ENCODE data around the gene WIPF3.

The WIPF3 gene

DNA sequence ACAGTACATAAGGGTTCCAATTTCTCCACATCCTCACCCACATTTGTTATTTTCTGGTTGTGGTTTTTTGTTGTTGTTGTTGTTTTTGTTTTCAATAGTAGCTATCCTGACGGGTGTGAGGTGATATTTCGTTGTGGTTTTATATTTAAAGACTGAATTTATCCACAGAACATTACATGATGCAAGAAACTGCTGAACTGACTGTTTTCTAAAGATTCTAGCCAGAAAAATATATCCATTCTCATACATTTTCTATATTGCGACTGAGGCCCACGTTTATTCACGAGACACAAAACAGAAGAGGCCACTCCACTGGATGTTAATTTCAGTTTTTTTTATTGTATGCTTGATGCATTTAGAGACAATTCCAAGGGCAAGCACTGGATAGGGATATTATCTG, 113.5 kb downstream of the WIPF3 start:
- no peak for DNase-seq

DNA sequence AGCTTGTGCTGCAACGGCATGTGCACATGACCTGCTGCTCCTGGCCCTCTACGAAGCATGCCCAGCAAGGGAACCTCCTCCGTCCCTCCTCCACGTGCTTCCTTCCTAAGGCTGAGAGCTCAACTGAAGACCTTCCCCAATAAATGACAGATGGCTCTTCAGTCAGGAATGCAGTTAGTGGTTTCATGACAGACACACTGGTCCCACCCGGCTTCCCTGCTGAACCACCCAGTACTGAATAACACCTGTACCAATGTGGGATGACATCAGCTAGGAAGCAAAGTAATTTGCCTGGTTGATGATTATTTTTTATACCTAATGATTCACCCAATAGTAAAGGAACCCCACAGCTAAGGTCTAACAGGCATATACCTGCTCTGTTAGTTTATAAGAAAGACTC, 114.2 kb downstream of the WIPF3 start:
- no peak for DNase-seq

DNA sequence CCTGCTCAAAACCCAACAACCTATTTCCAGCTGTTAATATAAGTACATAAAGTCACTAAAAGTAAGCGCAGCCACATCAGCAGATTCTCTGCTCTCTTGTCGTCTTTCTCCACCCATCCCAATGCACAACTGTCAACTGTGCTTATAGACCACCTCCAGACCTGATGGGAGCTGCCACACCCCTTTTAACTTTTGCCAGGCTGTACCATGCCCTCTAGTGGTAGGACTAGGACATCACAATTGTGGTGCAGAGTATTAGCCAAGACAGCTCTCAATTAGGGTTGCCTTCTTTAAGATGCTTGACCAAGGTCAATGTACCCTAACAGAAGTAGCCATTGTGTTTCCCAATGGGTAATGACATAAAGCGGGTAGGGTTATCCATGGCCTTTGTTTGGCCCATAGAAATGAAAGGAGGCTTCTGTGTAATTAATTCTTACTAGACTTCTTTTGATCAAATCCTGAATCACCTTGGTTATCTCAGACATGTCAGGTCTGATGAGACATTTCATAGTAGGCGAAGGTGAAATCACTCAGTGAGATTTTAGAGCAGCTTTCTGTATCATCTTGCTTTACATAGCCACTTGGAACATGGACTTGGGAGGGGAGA, 115.2 kb downstream of the WIPF3 start:
- peak; percentile 58 for DNase-seq

DNA sequence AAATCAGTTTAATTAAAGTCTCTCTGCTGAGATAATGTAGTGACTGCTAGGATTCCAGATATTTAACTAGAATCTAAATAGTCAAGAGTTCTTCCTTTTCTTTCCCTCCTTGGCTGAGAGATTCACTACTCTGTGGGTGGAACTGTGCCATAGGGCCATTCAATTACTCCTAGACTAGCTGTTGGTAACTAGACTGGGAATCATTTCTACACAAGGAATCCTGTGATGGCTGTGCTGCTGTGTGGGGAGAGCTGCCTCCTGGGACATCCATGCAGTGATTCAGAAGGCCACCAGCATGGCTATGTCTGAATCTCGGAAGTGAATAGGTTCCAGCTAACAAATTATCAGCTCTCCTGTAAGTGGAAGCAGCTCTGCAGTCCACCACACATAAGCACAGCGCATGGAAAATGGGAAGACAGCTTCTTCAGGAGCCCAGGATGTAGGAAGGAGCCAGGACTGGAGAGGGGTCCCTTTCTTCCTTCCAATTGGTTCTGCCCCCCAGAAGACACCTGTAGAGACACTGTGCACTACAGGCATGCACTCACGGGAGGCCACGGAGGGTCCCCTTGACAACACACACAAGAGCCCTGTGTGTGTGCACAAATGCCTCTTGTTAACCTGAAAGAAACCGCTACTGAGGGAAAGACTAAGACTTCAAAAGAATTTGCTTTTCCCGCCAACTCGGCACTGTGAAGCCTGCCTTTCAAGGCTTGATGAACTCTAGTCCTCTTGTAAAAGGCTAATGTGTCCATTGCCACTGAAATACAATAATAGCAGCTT, 116.8 kb downstream of the WIPF3 start:
- no peak for DNase-seq

DNA sequence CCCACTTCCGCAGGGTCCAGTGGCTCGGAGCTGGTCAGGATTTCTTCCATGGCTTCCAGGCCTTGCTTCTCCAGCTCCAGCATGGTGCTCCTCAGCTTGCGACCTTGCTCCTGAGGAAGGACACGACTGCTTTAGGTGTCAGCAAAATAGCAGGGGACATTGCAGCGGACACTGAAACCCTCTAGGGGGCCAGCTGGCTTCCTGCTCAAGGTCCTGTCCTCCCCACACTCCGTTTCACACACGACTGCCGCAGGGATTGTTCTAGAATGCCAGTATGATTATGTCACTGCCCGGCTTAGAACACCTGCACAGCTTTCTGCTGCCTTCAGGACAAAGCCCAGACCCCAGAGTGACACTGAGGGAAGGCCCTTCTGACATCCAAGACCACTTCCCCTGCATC, 117.7 kb downstream of the WIPF3 start:
- no peak for DNase-seq

DNA sequence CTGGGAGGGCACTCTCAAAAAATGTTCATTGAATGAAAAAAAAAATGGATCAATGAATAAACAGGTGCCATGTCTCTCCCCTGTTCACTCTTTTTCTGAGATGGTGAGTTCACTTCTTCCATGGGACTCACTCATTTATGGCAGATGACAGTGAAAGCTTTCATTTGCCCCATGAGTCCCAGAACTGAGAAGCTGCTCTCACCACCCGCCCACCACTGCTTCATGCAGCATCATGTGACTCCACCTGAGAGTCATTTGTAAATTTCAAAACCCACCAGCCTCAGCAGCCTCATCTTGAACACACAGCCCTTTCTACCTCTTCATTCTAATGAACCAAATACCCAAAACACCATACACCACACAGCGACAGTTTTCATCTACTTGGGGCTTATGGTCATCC, 118.4 kb downstream of the WIPF3 start:
- no peak for DNase-seq

DNA sequence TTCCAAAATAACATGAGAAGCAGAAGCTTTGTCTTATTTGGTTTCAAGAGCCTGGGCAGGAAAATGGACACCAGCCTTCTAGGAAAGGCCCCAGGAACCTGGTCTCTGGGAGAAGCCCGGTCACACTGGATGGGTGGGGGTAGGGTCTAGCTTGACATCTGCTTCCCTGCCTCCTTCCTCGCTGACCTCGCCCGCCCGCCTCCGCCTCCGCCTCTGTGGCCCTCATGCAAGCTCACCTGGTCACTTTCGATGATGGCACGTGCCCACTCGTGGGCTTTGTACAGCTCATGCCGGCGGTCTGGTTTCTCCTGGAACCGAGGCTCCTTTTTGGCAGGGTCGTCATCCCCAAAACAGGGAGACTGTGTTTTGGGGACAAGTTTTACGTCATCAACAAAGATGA, 119.9 kb downstream of the WIPF3 start:
- no peak for DNase-seq

DNA sequence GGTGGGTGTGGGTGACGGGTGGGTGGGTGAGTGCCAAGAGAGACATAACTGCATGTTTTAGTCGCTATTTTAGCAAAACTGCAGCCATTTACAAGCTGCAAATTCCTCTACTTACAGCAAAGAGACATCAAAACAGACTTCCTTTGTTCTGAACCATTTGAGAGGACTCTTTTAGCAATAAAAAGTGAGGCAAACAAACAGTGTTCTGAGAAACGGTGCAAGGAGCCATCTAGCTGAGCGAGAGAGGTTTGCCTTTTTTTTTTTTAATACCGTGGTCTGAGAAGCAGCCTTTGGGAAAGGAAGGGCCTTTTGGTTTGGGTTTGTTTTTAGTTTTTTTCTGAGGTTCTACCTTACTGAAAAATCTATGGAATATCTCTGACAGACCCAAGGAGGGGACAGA, 120.4 kb downstream of the WIPF3 start:
- DNase-seq = no peak

DNA sequence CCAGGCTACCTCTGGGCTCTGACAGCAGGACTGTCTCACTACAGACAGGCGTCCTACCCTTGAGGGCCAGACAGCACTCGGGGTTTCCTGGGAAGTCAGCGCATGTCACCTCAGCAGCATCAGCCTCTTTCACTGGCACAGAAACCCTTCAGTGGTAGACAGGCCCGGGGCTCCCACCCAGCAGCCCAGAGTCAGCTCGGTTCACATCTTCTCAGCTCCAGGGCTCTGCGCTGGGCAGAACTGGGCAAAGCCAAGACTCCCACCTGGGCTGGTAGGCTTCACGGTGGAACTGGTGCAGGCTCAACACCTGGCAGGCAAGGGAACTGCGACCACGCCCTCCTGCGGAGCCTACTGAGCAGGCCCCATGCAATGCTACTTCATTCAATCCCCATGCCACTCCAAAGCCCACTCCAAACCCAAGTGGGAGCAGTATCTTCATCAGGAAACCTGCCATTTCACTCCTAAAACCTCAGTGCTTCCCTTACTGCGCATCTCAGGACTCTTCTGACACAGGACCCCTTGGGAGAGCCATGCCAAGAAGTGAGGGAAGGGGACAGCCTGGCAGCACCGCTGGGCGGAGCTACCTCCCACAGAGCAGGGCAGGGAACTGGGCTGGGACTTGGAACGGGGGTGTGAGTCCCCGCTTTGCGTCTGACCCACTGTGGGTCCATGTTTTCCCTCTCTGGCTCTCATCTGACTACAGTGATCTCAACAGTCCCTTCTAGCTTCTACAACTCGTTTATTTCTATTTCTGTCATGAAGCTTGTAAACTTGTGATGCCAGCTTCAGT, 122.9 kb downstream of the WIPF3 start:
- no peak for DNase-seq

DNA sequence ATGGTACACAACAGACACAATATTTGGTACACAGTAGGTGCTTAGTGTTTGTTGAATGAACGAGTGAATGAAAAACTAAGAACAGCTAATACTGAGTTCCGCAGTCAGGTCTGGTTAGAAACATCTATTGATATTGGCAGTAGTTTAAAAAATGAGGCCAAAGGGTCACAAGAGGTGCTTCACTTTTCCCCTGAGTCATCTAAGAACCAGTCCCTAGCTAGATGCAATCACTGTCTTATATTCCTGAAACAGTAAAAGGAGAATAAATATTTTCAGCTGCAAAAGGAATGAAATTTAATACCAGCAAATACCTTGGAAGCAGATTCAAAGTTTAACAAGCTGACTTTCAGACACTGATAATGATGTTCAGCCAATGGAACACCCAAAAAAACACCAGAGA, 128.8 kb downstream of the WIPF3 start:
- DNase-seq = no peak

DNA sequence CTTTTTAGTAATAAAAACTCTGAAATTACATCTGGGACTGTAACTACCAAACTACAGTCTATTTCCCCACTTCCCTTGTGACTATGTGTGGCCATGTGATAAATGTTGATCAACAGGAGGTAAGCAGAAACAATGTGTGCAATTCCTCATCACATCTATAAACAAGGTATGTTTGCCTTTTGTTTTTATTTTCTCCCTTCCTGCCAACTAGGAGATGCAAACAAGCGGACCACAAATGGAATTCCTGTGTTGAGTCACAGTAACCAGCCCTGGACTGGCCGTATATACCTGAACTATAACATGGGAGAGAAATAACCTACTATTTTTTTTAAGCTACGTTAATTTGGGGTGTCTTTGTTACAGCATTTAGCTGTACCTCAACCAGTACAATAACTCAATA, 130.8 kb downstream of the WIPF3 start:
- no peak for DNase-seq

DNA sequence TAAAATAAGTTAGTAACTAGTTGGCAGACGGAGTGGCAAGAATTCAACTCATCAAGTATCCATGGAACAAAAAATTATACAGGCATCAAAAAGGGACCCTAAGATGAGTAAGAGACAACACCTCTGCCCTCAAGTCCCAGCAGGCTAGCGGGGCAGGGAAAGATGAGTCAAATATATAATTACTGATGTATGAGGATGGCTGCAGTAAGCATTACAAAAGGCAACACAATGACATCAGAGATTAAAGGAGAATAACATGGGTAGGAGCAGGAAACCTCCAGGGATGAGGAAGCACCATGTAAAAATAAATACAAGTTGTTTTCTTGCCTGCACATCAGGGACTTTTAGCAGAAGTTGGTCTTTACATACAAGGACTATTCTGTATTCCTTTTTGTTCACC, 133.9 kb downstream of the WIPF3 start:
- no peak for DNase-seq

DNA sequence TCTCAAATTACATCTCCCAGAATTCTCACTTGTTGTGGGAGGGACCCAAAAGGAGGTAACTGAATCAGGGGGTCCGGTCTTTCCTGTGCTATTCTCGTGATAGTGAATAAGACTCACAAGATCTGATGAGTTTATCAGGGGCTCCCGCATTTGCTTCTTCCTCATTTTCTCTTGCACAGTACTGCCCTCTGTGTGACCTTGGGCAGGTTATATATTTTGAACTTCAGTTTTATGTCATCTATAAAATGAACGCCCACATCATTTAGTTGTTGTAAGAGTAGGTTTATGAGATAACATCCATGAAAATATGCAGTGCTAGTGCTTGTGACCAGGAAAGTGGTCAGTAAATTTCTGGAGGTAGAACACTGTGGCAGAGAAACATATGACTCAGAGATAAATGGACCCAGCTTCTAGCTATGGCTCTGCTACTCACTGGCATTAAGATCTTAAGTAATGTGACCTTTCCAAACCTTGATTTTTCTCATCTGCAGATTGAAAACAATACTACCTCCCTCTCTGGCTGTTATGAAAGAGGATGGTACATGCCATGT, 139.0 kb downstream of the WIPF3 start:
- no peak for DNase-seq

DNA sequence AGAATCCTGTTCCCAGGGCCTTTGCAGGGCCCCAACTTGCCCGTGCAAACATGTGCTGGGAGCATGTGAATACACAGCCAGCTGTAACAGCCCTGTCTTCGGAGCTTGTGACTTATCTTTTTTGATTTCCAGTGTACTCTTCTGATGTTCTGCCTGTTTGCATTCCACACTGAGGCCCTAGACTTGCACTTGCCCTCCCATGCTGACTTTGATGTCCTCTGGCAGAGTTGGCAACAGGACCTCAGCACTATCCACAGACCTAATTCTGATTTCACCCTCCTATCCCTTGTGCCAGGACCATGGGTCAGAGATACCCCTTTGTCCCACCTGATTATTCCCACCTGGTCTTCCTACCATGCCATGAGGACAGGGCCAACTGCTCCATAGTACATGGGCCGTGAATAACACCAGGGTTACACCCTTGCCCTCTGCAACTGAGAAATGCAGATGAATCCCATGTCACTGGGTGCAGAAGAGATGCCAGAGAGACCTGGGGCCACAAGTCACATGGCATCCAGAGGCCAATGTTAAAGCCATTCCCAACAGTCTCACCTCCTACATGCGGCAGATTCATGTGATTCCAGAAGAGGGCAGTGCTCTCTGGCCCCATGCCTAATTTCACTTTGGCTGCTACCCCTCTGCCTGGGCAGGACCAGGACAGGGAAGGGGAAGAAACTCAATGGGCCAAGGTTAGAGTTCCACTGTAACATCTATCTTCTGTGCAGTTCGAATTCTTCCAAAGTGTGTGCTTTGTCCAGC, 140.3 kb downstream of the WIPF3 start:
- DNase-seq = no peak

DNA sequence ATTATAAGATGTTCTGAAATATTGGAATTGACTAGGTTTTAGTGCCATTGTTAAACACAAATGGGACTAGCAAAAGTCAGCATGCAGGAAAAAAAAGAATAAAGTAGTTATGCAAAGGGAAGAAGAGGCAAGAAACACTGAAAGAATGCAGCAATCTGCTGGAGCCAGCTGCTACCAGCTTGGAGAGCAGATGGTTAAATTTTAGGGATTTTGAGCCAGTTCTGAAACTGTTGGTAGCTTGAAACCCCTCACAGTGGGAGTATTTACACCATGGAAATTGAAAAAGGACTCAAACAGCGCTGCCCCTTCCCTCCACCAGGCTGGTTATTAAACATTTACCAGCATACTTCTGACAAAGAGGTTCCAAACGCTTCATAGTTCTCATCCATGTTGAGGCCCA, 142.3 kb downstream of the WIPF3 start:
- DNase-seq = no peak

DNA sequence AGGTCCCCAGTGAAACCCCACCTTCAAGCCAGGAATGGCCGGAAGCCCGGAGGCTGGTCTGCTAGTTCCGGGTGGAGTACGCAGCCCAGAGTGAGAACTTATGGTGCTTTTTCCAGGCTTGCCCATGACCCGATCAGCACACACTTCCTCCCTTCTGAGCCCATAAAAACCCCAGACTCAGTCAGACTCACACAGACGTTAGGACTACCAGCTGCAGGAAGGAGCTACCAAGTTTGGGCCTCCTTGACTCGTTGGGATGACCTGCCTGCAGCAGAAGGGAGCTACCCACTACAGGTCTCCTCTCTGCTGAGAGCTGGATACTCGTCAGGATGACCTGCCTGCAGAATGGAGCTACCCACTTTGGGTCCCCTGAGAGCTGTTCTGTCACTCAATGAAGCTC, 144.2 kb downstream of the WIPF3 start:
- no peak for DNase-seq

DNA sequence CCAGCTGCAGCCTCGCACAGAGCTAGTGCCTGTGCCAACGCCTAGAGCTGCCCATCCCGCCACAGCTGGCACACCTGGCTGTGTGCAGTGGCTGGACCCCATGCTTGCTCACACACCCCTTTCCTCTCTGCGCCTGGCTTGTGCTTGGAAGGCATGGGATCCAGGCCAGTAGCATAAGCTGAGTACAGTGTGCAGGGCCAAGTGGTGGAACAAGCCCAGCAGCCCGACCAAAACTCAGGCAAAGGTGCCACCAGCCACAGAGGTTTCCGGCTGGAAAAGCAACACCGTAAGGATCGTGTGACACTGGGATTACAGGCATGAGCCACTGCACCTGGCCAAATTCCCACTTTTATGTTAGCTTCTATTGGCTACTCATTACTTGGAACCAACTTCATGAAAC, 144.9 kb downstream of the WIPF3 start:
- DNase-seq = no peak

DNA sequence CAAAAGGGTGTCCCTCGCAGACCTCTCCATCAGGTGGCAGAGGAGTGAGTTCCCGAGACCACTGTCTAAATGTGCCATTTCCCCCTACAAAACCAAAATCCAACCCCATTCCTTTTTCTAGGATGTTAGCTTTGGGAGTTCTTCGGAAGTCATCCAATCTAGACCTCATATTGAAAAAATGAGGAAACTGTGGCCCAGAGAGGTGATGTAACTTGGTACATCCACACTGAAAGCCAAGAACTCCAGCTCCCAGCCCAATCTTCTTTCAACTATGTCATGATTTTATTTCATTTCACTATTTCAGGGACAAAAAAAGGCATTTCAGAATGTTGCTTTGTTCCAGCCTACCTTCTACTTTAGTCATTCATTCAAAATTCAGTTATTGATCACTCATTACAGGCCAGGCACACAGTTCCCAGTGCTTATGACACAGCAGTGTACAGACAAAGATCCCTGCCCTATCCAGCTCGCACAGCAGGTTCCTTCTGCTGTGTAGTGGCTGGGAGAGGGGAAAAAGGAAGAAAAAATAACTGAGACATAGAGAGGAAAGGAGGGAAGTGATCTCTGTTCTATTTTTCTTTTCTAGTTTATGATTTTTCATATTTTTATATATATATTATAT, 147.5 kb downstream of the WIPF3 start:
- DNase-seq = no peak

DNA sequence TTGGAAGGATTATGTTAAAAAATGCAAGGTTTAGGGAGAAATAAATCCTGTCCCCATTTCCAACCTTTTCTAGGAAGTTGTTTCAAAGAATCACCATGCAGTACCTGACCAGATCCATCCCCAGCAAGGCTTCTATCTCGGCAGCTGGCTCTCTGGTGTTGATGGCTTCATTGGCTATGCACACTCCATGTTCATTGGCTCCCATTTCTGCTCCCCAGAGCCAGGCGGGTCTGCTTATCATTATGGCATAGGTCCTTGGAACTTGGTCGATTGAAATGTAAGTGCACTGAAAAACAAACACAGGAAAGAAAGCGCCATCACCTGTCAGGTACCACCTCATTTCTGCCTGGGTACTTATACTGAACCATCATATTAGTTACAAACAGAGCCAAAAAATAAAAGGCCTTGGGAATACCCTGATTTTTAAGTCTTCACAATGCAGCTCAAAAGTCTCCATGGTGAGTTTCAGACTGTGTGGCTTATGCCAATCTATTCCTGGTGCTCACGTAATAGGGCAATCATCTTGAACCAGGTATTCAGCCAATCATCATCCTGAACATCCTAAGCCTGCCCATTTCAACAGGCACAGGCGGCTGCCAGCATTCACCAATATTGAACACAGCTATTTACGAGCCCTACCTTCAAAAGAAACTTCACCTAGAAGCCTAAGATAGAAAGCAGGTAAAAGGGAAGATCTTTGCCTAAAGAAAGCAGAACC, 148.9 kb downstream of the WIPF3 start:
- DNase-seq = no peak

DNA sequence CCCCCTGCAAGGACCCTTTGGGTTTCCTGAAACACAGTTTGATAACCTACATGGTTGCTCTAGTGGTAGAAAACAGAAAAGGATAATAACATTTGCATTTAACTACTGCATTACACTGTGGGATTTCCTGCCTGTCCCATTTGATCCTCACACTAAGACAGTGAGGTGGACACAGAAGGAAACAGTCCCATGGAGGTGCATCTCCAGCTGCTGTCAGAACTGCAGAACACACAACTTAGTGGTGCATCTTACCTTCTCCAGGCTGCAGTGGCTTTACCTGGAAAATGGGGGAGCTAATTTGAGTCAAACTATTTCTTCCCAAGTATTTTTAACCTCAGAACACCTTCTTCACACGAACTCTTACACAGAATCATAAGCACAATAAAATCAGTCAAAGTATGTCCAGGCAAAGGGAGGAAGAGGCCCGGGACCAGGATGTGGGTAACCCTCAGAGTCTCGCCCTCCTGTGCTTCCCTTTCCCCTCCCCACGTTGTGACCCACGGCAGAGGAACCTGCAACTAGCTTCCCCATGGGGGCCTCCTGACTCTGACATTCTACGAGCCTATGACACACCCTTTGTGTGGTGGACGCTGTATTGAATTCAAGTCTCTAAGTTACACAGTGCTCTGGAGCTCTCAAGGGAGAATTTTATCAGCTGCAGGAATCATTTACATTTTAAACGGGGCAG, 149.6 kb downstream of the WIPF3 start:
- DNase-seq = peak; percentile 27

DNA sequence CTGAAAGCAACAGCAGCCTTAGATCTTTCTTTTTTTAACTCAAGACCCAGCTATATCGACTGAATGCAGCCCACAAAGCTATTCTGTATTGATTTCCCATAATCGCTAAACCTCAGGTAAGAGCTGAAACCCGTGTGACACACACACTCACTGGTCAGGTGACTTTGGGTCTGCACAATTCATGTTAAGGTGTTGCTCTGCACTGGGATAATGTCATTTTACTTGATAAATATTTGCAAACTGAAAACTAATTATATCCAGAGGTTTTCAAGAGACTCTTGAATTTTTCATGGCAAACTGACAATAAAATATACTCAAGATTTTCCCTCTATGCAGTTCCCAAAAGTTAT, 150.2 kb downstream of the WIPF3 start:
- DNase-seq = no peak
